H9 (cell line): ENCODE measurements around the gene EDN1. TPM values are rescaled to one million over a fixed set of nuclear protein-coding genes. Genes with fewer than 3 reads are reported as not detected.

Experiments used
- DNase-seq: peaks from one replicate; pipeline ENCODE4 v3.0.0-alpha.2; 2017
- H2AFZ ChIP-seq: one replicate; pipeline ENCODE4 v1.6.1; 2013; ENCODE audit warnings: mild to moderate bottlenecking, low read length, control low read depth, moderate library complexity
- H2AK5ac ChIP-seq: 2 replicates; pipeline ENCODE4 v1.6.1; 2013; ENCODE audit warnings: low read length, control low read depth, mixed read lengths; ENCODE audit not compliant: insufficient read length
- H2BK120ac ChIP-seq: one replicate; pipeline ENCODE4 v1.6.1; 2013; ENCODE audit warnings: low read depth, mild to moderate bottlenecking, low read length, control low read depth, inconsistent platforms; ENCODE audit not compliant: poor library complexity, severe bottlenecking
- H2BK12ac ChIP-seq: 2 replicates; pipeline ENCODE4 v1.6.1; 2013; ENCODE audit warnings: low read length, control low read depth, mixed read lengths, low read depth; ENCODE audit not compliant: insufficient read length
- H2BK15ac ChIP-seq: 2 replicates; pipeline ENCODE4 v1.6.1; 2013; ENCODE audit warnings: low read depth, low read length, control low read depth
- H2BK20ac ChIP-seq: one replicate; pipeline ENCODE4 v1.6.1; 2013; ENCODE audit warnings: low read depth, mild to moderate bottlenecking, low read length, control low read depth, inconsistent platforms; ENCODE audit not compliant: poor library complexity, severe bottlenecking
- H2BK5ac ChIP-seq: 2 replicates; pipeline ENCODE4 v1.6.1; 2013; ENCODE audit warnings: low read length, control low read depth, mixed read lengths; ENCODE audit not compliant: insufficient read length
- H3K14ac ChIP-seq: 2 replicates; pipeline ENCODE4 v1.6.1; 2013; ENCODE audit warnings: low read length, control low read depth; ENCODE audit not compliant: insufficient read depth
- H3K18ac ChIP-seq: 2 replicates; pipeline ENCODE4 v1.6.1; 2013; ENCODE audit warnings: low read depth, mild to moderate bottlenecking, mixed read lengths, low read length, control low read depth; ENCODE audit not compliant: insufficient read length
- H3K23ac ChIP-seq: 2 replicates; pipeline ENCODE4 v1.6.1; 2013; ENCODE audit warnings: low read length, control low read depth, mixed read lengths, low read depth; ENCODE audit not compliant: insufficient read length
- H3K23me2 ChIP-seq: 2 replicates; pipeline ENCODE4 v1.6.1; 2013; ENCODE audit warnings: low read depth, mild to moderate bottlenecking, mixed read lengths, low read length, control low read depth; ENCODE audit not compliant: insufficient read length, poor library complexity, severe bottlenecking
- H3K27ac ChIP-seq: 2 replicates; pipeline ENCODE4 v1.5.1; 2013; ENCODE audit warnings: low read length, control low read depth, mixed read lengths, low read depth; ENCODE audit not compliant: insufficient read length
- H3K27me3 ChIP-seq: 2 replicates; pipeline ENCODE4 v1.6.1; 2013; ENCODE audit warnings: low read length, control low read depth, inconsistent platforms; ENCODE audit not compliant: insufficient read depth
- H3K4ac ChIP-seq: 2 replicates; pipeline ENCODE4 v1.6.1; 2013; ENCODE audit warnings: low read depth, mild to moderate bottlenecking, control low read depth, inconsistent platforms, low read length, moderate library complexity
- H3K4me1 ChIP-seq: 2 replicates; pipeline ENCODE4 v1.6.1; 2013; ENCODE audit warnings: low read length, control low read depth, inconsistent platforms; ENCODE audit not compliant: insufficient read depth
- H3K4me2 ChIP-seq: 2 replicates; pipeline ENCODE4 v1.6.1; 2013; ENCODE audit warnings: low read length, control low read depth, mixed read lengths; ENCODE audit not compliant: insufficient read length, insufficient read depth
- H3K56ac ChIP-seq: 2 replicates; pipeline ENCODE4 v1.6.1; 2013; ENCODE audit warnings: low read depth, mild to moderate bottlenecking, mixed read lengths, low read length, control low read depth; ENCODE audit not compliant: insufficient read length
- H3K79me1 ChIP-seq: 2 replicates; pipeline ENCODE4 v1.6.1; 2013; ENCODE audit warnings: low read depth, mild to moderate bottlenecking, moderate library complexity, low read length, control low read depth, inconsistent platforms; ENCODE audit not compliant: insufficient read depth, poor library complexity, severe bottlenecking
- H3K79me2 ChIP-seq: 2 replicates; pipeline ENCODE4 v1.6.1; 2013; ENCODE audit warnings: low read length, control low read depth, inconsistent platforms; ENCODE audit not compliant: insufficient read depth
- H3K9ac ChIP-seq: 2 replicates; pipeline ENCODE4 v1.6.1; 2013; ENCODE audit warnings: low read length, control low read depth, mixed read lengths; ENCODE audit not compliant: insufficient read length; ENCODE audit errors: extremely low read depth
- H3K9me3 ChIP-seq: one replicate; pipeline ENCODE4 v1.6.1; 2013; ENCODE audit warnings: low read depth, low read length, inconsistent platforms; ENCODE audit not compliant: control insufficient read depth
- H3T11ph ChIP-seq: one replicate; pipeline ENCODE4 v1.6.1; 2013; ENCODE audit warnings: mild to moderate bottlenecking, low read length, control low read depth, inconsistent platforms
- H4K20me1 ChIP-seq: one replicate; pipeline ENCODE4 v1.6.1; 2013; ENCODE audit not compliant: control insufficient read depth, insufficient read length, insufficient read depth
- H4K5ac ChIP-seq: 2 replicates; pipeline ENCODE4 v1.6.1; 2013; ENCODE audit warnings: low read depth, mild to moderate bottlenecking, mixed read lengths, low read length, control low read depth; ENCODE audit not compliant: insufficient read length
- H4K8ac ChIP-seq: replicated peaks from 2 replicates; pipeline ENCODE4 v1.6.1; 2013; ENCODE audit warnings: low read length, control low read depth, mixed read lengths, low read depth; ENCODE audit not compliant: insufficient read length
- H4K91ac ChIP-seq: 2 replicates; pipeline ENCODE4 v1.6.1; 2013; ENCODE audit warnings: low read depth, mild to moderate bottlenecking, moderate library complexity, mixed read lengths, low read length, control low read depth; ENCODE audit not compliant: insufficient read length
- H3K27ac Mint-ChIP-seq, 3 experiments: 2 replicates in 2 of 3; 3 replicates in 1 of 3; pipeline ENCODE4 v1.8.0; 2020 to 2021; ENCODE audit warnings: mixed read lengths in 3 of 3, mild to moderate bottlenecking in 1 of 3, moderate library complexity in 1 of 3
- H3K27me3 Mint-ChIP-seq: 2 replicates; pipeline ENCODE4 v1.8.0; 2021; ENCODE audit warnings: low read depth, mild to moderate bottlenecking, moderate library complexity, mixed read lengths
- H3K36me3 Mint-ChIP-seq, 3 experiments: 2 replicates in 2 of 3; 3 replicates in 1 of 3; pipeline ENCODE4 v1.8.0; 2020 to 2021; ENCODE audit warnings: low read depth in 3 of 3, mixed read lengths in 3 of 3; ENCODE audit not compliant: insufficient read depth in 1 of 3
- H3K4me1 Mint-ChIP-seq, 2 experiments: 2 replicates each; pipeline ENCODE4 v1.8.0; 2020; ENCODE audit warnings: mixed read lengths in 2 of 2
- H3K4me3 Mint-ChIP-seq, 2 experiments: 2 replicates in 1 of 2; 3 replicates in 1 of 2; pipeline ENCODE4 v1.8.0; 2020 to 2021; ENCODE audit warnings: mild to moderate bottlenecking in 2 of 2, mixed read lengths in 2 of 2, moderate library complexity in 1 of 2
- H3K9me3 Mint-ChIP-seq, 2 experiments: 2 replicates in 1 of 2; 3 replicates in 1 of 2; pipeline ENCODE4 v1.8.0; 2020; ENCODE audit warnings: mild to moderate bottlenecking in 2 of 2, mixed read lengths in 2 of 2, moderate library complexity in 1 of 2
- WGBS: extraction: QIAGEN DNeasy Blood & Tissue Kit; methylation state at CpG from one replicate; pipeline ENCODE4 v1.1.7; 2013; ENCODE audit warnings: missing lambda C conversion rate, low lambda C conversion rate, mixed read lengths; ENCODE audit not compliant: insufficient read length; ENCODE audit errors: extremely low coverage; 5-methylcytosine and 5-hydroxymethylcytosine counted together
- total RNA-seq: library from RNA; stranded (reverse); gene quantifications from 2 replicates; pipeline ENCODE4 v1.2.1, GENCODE V29; 2021
- TF ChIP-seq, protein P1 (sequence below): fragments of 200-600 bp; sonication (generic); conservative IDR thresholded peaks from 3 replicates; pipeline ENCODE4 v1.8.0; 2021; ENCODE audit warnings: antibody characterized with exemption, mild to moderate bottlenecking

EDN1 gene
- total RNA-seq, 1 experiment from 2014 or later, result 2.1 TPM

DNA sequence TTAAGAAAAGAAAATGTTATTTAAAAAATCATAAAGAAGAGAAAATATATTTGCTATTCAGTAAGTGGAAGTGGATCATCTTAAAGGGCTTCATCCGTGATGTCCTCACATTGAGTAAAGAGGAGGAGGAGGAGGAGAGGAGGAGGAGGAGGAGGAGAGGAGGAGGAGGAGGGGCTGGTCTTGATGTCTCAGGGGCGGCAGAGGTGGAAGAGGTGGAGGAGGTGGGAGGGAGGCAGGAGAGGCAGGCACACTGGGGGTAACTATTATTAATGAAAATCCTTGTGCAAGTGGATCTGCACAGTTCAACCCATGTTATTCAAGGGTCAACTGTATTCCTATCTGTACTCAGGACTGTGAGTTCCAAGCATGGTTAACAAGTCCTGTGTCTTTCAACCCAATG, 47.0 kb upstream of the EDN1 start:
- Histone ChIP-seq H2AFZ (no peak overlapping the region), H3K23me2 (no peaks in the 10 kb centered on the region), H3K4me1 (peaks cover 2% of the 10 kb centered on the region; the same call in 1 of the 2 replicates), H3K79me1 (no peaks in the 10 kb centered on the region), H4K20me1 (no peaks in the 10 kb centered on the region), H3K56ac (no peak overlapping the region), H3K79me2 (no peaks in the 10 kb centered on the region), H3K9ac (no peak overlapping the region), H2BK12ac (no peak overlapping the region), H3K27me3 (no peaks in the 10 kb centered on the region), H2BK120ac (no peak overlapping the region), H3K18ac (no peak overlapping the region), H2BK5ac (no peak overlapping the region), H3K9me3 (no peaks in the 10 kb centered on the region), H3K4ac (no peak overlapping the region), H3K23ac (no peak overlapping the region), H3K27ac (no peak overlapping the region), H3T11ph (no peak overlapping the region), H2AK5ac (no peak overlapping the region), H4K8ac (no peak overlapping the region), H2BK20ac (no peak overlapping the region), H3K4me2 (no peak overlapping the region), H2BK15ac (no peak overlapping the region), H4K91ac (no peak overlapping the region), H4K5ac (no peak overlapping the region), H3K14ac (no peak overlapping the region)
- Mint-ChIP-seq H3K36me3 (no peaks in the 10 kb centered on the region), H3K9me3 (no peaks in the 10 kb centered on the region), H3K4me3 (no peak overlapping the region), H3K27ac (no peak overlapping the region), H3K4me1 (peaks cover 12 to 15% of the 10 kb centered on the region in 2 experiments), H3K27me3 (no peaks in the 10 kb centered on the region; the same call in none of the 2 replicates)
- no peak for DNase-seq
- WGBS, result no CpG with 5 or more reads among the region's 2 CpGs
- TF ChIP-seq, protein P1, sequence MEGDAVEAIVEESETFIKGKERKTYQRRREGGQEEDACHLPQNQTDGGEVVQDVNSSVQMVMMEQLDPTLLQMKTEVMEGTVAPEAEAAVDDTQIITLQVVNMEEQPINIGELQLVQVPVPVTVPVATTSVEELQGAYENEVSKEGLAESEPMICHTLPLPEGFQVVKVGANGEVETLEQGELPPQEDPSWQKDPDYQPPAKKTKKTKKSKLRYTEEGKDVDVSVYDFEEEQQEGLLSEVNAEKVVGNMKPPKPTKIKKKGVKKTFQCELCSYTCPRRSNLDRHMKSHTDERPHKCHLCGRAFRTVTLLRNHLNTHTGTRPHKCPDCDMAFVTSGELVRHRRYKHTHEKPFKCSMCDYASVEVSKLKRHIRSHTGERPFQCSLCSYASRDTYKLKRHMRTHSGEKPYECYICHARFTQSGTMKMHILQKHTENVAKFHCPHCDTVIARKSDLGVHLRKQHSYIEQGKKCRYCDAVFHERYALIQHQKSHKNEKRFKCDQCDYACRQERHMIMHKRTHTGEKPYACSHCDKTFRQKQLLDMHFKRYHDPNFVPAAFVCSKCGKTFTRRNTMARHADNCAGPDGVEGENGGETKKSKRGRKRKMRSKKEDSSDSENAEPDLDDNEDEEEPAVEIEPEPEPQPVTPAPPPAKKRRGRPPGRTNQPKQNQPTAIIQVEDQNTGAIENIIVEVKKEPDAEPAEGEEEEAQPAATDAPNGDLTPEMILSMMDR, result no peak
